GM21528 (cell line): ENCODE results near the gene CASP9.
"Not testable (repeated sequence)": the region's sequence is repeated elsewhere in the genome, so short reads cannot be mapped to it uniquely, and the experiment has no call there.

Experiments used
- ATAC-seq: cut with Tn5 transposase; IDR thresholded peaks from one replicate; pipeline ENCODE4 v1.9.1; 2021; ENCODE audit warnings: mild to moderate bottlenecking, moderate library complexity; ENCODE audit not compliant: unreplicated experiment, low FRiP score

The CASP9 gene

DNA sequence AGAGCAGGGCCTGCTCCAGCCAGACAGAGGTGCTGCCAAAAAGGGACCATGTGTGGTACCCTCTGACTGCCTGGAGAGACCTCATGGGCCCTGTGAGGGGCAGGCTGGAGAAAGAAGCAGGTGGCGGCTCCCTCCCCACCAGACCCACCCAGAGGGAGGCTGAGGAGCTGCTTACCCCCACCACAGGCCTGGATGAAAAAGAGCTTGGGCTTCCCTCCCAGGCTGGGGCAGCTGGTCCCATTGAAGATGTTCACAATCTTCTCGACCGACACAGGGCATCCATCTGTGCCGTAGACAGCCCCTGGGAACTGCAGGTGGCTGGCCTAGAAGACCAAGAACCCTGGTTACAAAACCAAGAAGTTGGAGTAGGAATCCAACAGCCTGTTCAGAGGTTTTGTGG, 19.6 kb downstream of the CASP9 start:
- ATAC-seq = no peak

DNA sequence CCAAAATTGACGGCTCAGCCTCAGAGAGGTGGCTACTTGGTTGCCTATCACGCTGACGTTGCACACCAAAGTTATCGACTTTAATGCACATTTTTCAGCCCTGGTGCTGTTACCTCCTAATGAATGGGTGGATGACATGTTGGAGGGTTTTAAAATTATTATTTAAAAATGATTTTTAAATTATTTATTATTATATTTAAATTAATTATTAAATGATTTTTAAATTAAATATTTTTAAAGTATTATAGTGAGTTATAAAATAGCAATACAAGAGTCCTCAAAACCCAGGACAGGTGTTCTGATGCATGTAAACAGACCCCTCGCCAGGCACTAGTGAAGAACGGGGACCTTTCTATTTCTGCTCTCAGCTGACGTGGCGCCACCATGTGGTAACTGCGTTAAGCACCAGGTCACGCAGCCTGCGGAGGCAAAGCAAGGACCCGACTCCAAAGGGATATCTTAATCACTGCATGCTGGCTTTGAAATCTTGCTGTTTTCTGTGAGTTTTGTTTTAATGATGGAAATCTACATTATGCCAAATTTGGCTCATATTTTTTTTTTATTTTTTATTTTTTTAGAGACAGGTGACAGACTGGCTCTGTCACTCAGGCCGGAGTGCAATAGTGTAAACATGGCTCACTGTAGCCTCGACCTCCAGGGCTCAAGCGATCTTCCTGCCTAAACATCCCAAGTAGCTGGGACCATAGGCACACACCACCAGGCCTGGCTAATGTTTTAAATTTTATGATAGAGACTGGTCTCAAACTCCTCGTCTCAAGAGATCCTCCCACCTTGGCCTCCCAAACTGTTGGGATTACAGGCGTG, 22.6 kb downstream of the CASP9 start:
- no peak for ATAC-seq

DNA sequence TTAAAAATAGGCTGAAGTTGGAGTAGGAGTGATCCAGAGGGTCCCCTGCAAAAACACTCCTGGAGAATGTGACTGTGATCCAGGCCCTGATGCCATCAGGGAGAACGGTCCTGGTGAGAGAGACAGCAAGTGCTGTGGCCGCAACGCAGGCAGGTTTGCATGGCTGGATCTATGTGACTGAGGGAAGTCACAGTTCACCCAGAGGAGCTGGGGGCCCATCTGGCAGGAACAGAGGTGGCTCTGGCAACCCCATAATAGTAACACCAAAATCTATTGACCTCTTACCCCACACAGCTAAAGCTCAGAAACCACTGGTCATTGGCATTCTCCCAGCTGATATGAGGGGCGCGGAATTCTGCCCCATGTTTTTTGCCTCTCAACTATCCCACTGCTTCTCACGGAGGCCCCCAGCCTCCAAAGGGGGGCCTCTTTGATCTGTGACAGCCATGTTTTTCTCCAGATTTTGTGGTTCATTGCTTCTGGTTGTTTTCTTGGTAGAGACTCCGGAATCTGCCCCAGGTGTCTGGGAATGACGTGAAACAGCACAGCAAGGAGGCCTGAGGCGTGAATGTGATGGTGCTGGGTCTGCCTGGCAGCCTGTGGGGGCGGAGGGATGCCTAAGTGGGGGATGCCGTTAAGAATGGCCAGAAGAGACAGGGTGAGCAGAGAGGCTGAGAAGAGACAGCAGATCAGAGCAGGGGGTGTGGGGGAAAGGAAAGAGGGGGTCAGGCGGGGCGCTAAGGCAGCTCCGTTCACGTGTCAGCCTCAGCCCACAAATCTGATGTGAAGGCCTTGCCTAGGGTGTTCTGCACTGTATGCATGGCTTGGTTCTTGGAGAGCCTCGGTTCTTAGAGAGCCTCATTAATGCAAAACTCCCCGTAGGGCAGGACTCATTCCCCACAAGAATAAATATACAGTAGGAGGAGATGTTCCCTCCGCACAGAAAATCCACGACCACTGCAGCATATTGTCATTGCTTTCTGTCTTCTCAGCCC, 23.5 kb downstream of the CASP9 start:
- no peak for ATAC-seq

DNA sequence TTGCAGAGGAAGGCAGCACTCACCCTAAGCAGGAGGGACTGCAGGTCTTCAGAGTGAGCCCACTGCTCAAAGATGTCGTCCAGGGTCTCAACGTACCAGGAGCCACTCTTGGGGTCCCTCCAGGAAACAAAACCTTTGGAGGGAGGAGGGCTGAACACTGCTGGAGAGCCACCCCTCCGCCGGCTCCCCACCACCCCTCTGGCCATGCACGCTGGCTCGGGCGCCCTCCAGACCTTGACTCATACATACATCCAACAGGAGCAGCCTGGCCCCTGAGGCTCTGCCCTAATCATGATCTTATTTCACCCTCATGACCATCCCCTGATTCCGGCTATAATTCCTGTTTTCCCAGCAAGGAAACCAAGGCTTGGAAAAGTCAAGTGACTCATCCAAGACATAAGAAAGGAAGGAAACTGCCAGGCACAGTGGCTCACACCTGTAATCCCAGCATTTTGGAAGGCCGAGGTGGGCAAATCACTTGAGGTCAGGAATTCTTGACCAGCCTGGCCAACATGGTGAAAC, 30.1 kb downstream of the CASP9 start:
- ATAC-seq = no peak

DNA sequence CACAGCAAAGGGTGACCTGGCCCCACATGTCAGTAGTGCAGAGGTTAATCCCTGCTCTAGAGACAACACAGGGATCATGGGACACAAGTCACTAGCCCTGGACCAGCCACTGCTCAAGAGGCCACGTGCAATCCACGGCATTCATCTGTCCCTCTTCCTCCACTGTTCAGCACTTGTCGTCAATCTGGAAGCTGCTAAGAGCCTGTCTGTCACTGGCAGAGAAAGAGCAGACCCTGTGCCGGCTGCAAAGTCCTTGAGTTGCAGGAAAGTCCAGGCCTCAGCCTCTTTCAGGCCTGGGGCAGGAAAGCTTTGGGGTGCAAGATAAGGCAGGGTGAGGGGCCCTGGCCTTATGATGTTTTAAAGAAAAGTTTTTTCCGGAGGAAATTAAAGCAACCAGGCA, 31.4 kb downstream of the CASP9 start:
- ATAC-seq = no peak

DNA sequence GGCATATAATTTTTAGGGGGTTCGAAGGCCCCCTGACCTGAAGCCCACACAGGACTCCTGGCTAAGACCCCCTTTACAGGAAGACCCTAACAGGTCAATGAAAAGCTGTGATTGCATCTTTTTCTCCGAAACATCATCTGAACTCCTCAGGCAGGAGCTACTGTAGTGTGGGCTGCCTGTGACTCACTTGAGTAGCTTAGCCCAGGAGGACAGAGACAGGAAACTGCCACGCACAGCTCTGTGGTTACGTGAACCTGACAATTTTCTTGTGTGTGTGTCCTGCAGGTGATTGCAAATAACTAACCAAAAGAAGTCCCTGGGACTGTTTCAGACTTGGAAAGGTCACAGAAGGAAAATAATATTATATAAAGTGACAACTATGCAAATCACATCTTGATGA, 33.0 kb downstream of the CASP9 start:
- not testable (repeated sequence) for ATAC-seq

DNA sequence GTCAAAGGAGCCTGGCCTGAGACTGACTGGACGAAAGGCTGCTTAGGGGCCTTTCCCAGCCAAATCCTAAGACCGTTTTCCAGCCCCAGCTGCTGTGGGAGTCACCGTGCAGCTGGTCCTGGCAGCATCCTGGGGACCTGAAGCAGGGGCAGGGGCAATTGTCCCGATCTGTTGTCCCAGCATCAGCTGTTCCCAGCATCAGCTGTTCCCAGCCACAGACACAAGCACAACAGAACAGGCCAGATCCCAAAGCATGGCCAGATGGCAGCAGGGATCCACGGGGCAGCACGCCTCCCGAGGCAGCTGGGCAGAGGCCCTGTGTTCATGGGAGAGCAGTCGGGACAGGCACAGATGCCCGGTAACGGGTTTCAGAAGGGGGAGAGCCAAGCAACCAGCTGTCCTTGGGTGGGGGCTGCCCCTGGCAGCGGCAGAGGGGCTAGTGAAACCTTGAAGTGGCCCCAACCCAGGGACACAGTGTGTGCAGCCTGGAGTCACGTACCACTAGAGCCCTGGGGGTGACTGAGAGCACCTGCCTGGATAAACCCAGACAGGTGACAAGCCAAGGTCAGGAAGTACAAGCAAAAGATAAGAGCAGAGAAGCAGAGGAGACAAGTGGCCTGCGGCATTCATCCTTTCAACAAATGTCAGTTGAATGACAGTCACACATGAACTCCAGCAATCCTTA, 34.8 kb downstream of the CASP9 start:
- ATAC-seq = no peak

DNA sequence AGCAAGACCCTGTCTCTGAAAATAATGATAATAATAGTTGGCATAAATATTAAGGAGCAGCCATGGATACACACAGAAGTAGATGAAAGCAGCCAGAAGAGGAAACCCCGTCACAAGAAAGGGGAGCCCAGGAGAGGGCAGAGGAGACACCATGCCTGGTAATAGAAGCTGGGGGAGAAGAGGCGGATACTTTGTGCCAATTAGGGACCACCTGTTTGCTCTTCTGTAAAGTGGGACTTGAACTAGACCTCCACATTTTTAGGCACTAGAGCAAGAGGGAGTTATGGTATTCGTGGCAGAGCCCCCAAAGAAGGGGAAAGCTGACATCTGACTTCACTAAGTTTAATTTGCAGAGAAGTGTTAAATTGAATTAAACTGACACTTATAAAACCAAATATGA, 35.6 kb downstream of the CASP9 start:
- ATAC-seq = no peak

DNA sequence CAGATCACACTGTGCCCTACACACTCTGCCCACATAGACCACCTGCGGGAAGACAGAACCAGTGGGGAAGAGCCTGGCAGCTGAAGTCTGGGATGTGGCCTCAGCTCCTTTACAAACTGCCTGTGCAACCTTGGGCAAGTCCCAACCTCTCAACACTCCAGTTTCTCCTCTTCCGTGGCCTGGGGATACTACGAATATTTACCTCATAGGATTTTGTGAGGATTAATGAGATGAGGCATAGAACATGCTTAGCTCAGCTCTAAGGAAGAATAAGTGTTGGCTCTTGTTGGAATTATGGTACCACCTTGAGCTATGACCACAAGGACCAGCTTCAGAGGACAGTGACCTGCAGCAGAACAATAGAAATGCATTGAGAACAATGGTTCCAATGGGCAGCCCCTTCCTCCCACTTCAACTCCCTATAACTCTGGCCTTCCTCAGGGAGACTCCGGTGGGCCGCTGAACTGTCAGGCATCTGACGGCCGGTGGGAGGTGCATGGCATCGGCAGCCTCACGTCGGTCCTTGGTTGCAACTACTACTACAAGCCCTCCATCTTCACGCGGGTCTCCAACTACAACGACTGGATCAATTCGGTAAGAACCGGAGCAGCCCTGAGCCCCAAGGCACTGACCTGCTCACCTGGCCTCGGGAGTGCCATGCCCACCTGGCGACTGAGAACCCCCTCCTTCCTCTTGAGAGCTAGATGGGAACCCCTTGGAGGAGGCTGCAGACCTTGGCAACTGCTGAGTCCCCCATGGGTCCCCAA, 37.0 kb downstream of the CASP9 start:
- not testable (repeated sequence) for ATAC-seq

DNA sequence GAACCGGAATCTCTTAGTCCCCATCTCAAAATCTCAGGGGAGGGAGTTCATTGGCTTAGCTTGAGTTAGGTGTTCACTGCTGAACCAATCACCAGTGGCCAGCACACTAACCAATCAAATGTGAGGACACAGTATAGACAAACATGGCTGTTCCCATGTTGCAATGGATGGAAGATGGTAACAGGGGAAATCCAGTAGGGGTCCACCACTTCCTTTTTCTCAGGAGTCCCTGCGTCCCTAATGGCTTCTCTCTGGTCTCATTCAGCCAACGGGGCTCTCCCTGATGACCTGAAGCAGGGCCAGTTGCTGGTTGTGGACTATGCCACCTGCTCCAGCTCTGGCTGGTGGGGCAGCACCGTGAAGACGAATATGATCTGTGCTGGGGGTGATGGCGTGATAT, 38.4 kb downstream of the CASP9 start:
- no peak for ATAC-seq

DNA sequence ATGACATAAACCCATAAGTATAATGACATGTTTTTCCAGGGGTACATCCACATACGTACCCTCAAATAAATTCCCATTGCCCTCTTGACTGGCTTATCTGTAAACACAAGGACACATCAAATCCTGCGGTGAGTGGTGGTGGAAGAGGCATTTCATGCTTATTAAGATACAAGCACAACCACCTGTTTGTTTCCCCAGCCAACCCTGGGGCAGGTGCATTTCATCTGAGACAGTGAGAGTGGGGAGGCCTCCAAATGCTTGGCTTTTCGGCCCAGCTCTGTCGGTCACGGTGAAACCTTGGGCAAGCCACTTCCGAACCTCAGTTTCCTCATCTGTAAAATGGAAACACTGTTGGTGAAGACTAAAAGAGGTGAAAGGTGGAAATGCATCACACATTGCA, 39.6 kb downstream of the CASP9 start:
- not testable (repeated sequence) for ATAC-seq

DNA sequence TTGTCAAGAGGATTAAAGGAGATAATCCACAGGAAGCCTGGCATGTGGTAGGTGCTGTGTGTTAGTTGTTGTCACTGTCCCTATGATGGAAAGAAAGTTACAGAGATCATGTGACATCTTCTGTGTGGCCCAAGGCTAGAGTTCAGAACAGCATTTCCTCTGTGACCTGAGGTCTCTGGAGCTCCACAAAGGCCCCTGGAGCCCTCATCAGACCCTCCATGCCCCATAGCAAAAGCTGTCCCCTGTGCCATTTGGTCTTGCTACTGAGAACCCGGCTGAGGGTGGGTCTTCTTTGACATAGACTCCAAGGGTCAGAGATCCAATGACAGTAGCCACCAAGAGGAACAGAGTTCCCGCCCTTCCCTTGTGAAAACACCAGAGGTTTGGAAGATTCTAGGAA, 40.0 kb downstream of the CASP9 start:
- no peak for ATAC-seq

DNA sequence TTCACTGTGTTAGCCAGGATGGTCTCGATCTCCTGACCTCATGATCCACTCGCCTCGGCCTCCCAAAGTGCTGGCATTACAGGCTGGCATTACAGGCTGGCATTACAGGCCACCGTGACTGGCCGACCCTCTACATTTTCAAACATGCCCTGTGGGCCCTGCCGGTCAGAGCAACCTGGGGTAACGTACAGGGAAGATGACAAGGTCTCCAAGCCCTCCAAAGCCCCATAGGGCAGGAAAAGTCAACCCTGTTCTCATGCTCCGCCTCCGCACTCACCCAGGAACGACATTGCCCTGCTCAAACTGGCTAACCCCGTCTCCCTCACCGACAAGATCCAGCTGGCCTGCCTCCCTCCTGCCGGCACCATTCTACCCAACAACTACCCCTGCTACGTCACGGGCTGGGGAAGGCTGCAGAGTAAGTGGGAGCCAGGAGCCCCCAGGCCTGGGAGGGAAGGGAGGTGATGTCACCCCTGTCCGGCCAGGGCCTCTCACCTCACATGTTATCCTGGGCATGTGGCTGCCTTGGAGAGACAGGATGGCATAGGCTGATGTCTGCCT, 41.0 kb downstream of the CASP9 start:
- ATAC-seq = not testable (repeated sequence)

DNA sequence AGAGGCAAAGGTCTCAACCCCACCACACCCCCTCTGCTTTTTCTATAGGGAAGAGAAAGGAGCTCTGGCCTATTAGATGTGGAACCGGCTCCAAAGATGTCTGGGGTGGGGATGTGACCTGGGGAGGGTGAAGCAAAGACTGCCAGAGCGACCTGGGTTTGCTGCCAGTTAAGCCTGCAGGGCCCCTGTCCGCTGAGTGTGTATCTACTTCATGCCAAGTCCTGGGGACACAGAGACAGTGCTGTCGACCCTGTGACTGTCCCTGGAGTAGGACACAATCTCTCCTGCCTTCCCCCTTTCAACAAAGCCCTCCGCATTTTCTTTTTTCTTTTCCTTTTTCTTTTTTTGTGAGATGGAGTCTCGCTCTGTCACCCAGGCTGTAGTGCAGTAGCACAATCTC, 41.6 kb downstream of the CASP9 start:
- ATAC-seq = not testable (repeated sequence)

DNA sequence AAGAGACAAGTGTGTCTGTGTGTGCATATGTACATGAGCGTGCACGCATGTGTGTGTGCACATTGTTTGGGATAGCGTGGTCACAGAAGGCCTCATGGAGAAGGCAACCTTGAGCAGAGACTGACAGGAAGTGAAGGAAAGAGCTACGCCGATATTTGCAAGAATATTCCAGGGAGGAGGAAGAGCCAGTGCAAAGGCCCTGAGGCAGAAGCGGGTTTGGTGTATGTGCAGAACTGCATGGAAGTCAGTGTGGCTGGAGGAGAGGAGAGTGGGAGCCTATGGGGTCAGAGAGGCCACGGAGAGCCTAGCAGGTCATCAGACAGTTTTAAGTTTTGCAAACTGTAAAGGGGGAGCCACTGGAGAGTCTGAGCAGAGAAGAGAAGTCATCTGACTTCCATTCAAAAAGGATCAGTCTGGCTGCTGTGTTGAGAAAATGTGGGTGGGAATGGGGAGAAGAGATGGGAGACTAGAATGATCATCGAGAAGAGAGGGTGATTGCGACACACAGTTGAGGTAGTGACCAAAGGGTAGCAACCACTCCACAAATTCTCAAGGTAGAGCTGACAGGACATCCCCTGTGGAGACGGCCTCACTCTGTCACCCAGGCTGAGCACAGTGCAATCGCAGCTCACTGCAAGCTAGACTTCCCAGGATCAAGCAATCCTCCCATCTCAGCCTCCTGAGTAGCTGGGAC, 44.2 kb downstream of the CASP9 start:
- ATAC-seq = no peak

DNA sequence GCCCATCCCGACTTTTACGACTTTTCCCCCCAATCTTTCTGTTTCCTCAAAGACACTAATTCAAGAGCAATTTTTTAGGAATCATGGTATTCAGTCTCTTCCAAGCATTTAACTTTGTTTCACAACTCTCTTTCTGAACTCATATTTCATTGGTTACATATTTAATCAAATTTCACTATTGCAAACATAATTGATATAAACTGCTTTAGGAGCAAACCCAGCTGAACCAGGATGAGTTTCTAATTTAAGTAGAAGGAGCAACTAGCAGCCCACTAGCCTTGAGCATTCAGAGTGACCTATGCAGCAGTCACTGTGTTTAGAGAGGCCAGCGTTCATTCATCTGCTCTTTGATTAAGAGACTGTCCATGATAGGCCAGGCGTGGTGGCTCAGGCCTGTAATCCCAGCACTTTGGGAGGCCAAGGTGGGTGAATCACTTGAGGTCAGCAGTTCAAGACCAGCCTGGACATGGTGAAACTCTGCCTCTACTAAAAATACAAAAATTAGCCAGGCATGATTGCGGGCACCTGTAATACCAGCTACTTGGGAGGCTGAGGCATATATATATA, 46.3 kb downstream of the CASP9 start:
- no peak for ATAC-seq

DNA sequence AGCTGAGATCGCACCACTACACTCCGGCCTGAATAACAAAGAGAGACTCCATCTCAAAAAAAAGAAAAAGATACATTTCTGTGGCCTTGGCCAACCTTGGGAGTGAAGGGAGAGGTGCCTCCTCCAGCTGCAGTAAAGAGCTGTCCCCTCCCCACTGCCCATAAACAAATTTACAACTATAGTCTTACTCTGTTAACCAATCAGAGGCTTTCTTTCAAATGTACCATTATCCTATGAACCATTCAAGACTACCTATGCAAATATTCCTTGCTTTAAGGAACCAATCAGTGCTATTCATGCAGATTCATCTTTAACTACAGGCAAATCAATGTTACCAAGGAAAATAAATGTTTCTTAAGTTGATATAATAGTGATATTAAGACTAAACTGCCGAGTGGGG, 47.1 kb downstream of the CASP9 start:
- no peak for ATAC-seq

DNA sequence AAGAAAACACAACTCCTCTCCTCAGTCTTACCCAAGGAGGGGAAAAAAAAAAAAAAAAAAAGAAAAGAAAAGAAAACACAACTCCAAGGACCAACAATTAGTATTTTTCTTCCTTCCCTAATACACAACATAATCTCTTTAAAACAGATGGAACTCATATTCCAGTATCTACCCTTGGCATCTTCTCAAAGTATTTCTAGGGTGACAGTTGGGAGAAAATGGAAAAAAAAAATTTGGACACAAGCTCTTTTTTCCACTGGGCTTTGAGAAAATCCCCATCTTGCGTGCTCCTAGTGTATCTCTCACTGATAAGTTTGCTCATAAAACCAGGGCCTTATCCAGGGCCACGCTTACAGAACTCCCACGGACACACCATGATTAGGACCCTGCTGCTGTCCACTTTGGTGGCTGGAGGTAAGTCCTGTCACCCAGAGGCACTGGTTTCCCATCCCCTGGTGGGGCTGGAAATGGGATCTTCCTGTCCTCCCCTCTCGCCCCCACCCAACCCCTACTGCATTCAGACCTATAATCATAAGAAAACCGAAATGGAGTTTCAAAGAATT, 48.2 kb downstream of the CASP9 start, which contains the start of gene CELA2B:
TSS of gene CELA2B (plus strand) at position 353 of the 563 bp plus-strand sequence. CDS start at position 375, 22 bp downstream.
- no peak for ATAC-seq
